Smooth muscle cell (in vitro differentiated cells): ENCODE data around the gene SYNDIG1. TPM values are rescaled to one million over a fixed set of nuclear protein-coding genes. Genes with fewer than 3 reads are reported as not detected.

Experiments used
- DNase-seq: peaks from one replicate; lab custom pipeline; 2025; ENCODE audit not compliant: unreplicated experiment; lab: John Stamatoyannopoulos, UW
- H2AFZ ChIP-seq: fragments of 200-600 bp; sonication (generic); 2 replicates; pipeline ENCODE4 v1.6.0; 2016; ENCODE audit warnings: antibody characterized with exemption, low read depth, mild to moderate bottlenecking
- H3F3A ChIP-seq: fragments of 200-600 bp; sonication (generic); 2 replicates; pipeline ENCODE4 v1.6.0; 2017; ENCODE audit warnings: antibody characterized with exemption, low read depth
- H3K27ac ChIP-seq: fragments of 200-600 bp; sonication (generic); 2 replicates; pipeline ENCODE4 v1.5.1; 2016; ENCODE audit warnings: low read depth, mild to moderate bottlenecking
- H3K27me3 ChIP-seq: fragments of 200-600 bp; sonication (generic); 2 replicates; pipeline ENCODE4 v1.6.1; 2016; ENCODE audit warnings: low read depth, mild to moderate bottlenecking
- H3K36me3 ChIP-seq: fragments of 200-600 bp; sonication (generic); 2 replicates; pipeline ENCODE4 v1.5.1; 2016; ENCODE audit warnings: low read depth
- H3K4me1 ChIP-seq: fragments of 200-600 bp; sonication (generic); 2 replicates; pipeline ENCODE4 v1.5.1; 2016; ENCODE audit warnings: low read depth
- H3K4me2 ChIP-seq: fragments of 200-600 bp; sonication (generic); 2 replicates; pipeline ENCODE4 v1.6.0; 2016; ENCODE audit warnings: mild to moderate bottlenecking
- H3K4me3 ChIP-seq: fragments of 200-600 bp; sonication (generic); 2 replicates; pipeline ENCODE4 v1.5.1; 2016; ENCODE audit warnings: mild to moderate bottlenecking
- H3K79me2 ChIP-seq: fragments of 200-600 bp; sonication (generic); 2 replicates; pipeline ENCODE4 v1.6.0; 2016; ENCODE audit warnings: low read depth, mild to moderate bottlenecking
- H3K9ac ChIP-seq: fragments of 200-600 bp; sonication (generic); 2 replicates; pipeline ENCODE4 v1.6.0; 2016; ENCODE audit warnings: low read depth
- H3K9me3 ChIP-seq: fragments of 200-600 bp; sonication (generic); replicated peaks from 2 replicates; pipeline ENCODE4 v1.5.1; 2016; ENCODE audit warnings: low read depth
- H4K20me1 ChIP-seq: fragments of 200-600 bp; sonication (generic); 2 replicates; pipeline ENCODE4 v1.6.0; 2016; ENCODE audit warnings: low read depth
- CTCF ChIP-seq: fragments of 200-600 bp; sonication (generic); IDR thresholded peaks from 2 replicates; pipeline ENCODE4 v1.5.1; 2017; ENCODE audit warnings: borderline replicate concordance, mild to moderate bottlenecking, antibody characterized with exemption; ENCODE audit not compliant: insufficient read depth, poor library complexity, severe bottlenecking
- WGBS: methylation state at CpG from one replicate; pipeline ENCODE4 v1.1.7; 2016; ENCODE audit warnings: low lambda C conversion rate; 5-methylcytosine and 5-hydroxymethylcytosine counted together
- polyA plus RNA-seq: library from polyadenylated mRNA; unstranded; fragments of >200 nt; fragmentation: Nextera tagmentation; extraction: Ambion mirVana; gene quantifications from 2 replicates; pipeline ENCODE4 v1.2.1, GENCODE V29; 2016
- total RNA-seq: library from RNA; depleted of rRNA; stranded (reverse); fragments of >200 nt; gene quantifications from 2 replicates; pipeline ENCODE4 v1.2.3, GENCODE V29; 2014

SYNDIG1 gene
- total and polyA plus RNA-seq, 2 experiments from 2014 or later, result 1.8 to 2.2 TPM

DNA sequence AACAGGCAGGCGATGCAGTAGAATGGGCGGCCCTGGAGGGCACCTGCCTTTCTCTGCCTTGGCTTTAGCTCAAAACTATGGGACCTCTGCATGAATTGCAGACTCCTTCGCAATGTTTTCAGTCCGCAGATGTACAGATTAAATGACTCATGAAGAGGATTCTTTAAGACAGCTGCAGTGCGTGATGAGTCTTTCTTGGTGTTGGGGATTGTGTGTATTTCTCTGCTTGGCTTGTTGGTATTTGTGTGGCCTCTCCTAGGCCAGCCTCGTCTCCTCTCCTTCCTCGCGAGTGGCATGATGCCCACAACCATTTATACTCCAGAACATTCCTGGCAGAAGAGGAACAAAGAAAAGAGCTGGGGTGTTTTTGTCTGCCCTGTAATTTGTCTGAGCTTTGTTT, 110.6 kb downstream of the SYNDIG1 start:
- Histone ChIP-seq H2AFZ (no peak overlapping the region), H4K20me1 (no peaks in the 10 kb centered on the region), H3K79me2 (no peaks in the 10 kb centered on the region), H3K27me3 (no peaks in the 10 kb centered on the region), H3F3A (no peaks in the 10 kb centered on the region), H3K36me3 (no peaks in the 10 kb centered on the region), H3K4me3 (no peak overlapping the region), H3K9ac (no peak overlapping the region), H3K4me2 (no peak overlapping the region), H3K9me3 (no peaks in the 10 kb centered on the region), H3K4me1 (no peaks in the 10 kb centered on the region), H3K27ac (no peak overlapping the region)
- 80% methylated on average over 8 of the region's 8 CpGs for WGBS
- no peak for TF ChIP-seq CTCF
- DNase-seq, result no peak

DNA sequence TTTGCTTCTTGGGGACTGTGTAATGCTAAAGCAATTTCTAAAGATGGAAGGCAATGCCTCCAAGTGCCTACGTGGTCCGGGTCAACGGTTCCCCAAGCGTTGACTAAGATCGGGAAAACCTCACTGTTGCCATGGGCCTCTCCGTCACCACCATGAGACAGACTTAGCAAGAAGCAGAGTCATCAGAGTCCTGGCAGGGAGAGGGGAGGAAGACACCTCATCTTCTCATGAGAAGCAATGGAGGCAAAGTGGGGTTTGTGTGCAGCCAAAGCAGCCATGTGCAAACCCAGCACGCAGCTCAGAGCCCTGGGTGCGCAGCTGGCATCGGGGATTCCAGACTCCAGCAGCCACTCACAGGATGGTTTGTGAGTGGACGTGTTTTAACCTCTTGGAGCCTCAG, 111.4 kb downstream of the SYNDIG1 start:
- Histone ChIP-seq H4K20me1 (no peaks in the 10 kb centered on the region), H3K9me3 (no peaks in the 10 kb centered on the region), H2AFZ (no peak overlapping the region), H3K4me3 (no peak overlapping the region), H3F3A (no peaks in the 10 kb centered on the region), H3K36me3 (no peaks in the 10 kb centered on the region), H3K79me2 (no peaks in the 10 kb centered on the region), H3K9ac (no peak overlapping the region), H3K4me2 (no peak overlapping the region), H3K4me1 (no peaks in the 10 kb centered on the region), H3K27me3 (no peaks in the 10 kb centered on the region), H3K27ac (no peak overlapping the region)
- 94% methylated on average over 10 of the region's 10 CpGs for WGBS
- no peak for DNase-seq
- TF ChIP-seq CTCF, result no peak

- no peaks in the 10 kb centered on the region for H3K79me2 ChIP-seq
- H3K9ac ChIP-seq, result no peak overlapping the region
- no peaks in the 10 kb centered on the region for H3K36me3 ChIP-seq
- H3K4me1 ChIP-seq, result no peaks in the 10 kb centered on the region
- 95% methylated on average over 9 of the region's 13 CpGs for WGBS
- no peaks in the 10 kb centered on the region for H3F3A ChIP-seq
- no peaks in the 10 kb centered on the region for H3K9me3 ChIP-seq
- H3K27me3 ChIP-seq, result no peaks in the 10 kb centered on the region
- no peak for TF ChIP-seq CTCF
- H2AFZ ChIP-seq, result no peak overlapping the region
- no peak overlapping the region for H3K27ac ChIP-seq
- H3K4me2 ChIP-seq, result no peak overlapping the region
- no peak overlapping the region for H3K4me3 ChIP-seq
- no peak for DNase-seq
- H4K20me1 ChIP-seq, result no peaks in the 10 kb centered on the region
Measured at GRCh38 chr20:24581443-24582170, 112.2 kb downstream of the SYNDIG1 start.
